ENCODE measurements around the gene ZBTB43. TPM values are rescaled to one million over a fixed set of nuclear protein-coding genes. Genes with fewer than 3 reads are reported as not detected.
"Not testable (repeated sequence)": the region's sequence is repeated elsewhere in the genome, so short reads cannot be mapped to it uniquely, and the experiment has no call there.

Gene ZBTB43
- total and polyA plus RNA-seq, 2 of the 4 experiments (the other 2 are of a cell fraction): 4.5 to 15.1 TPM

DNA sequence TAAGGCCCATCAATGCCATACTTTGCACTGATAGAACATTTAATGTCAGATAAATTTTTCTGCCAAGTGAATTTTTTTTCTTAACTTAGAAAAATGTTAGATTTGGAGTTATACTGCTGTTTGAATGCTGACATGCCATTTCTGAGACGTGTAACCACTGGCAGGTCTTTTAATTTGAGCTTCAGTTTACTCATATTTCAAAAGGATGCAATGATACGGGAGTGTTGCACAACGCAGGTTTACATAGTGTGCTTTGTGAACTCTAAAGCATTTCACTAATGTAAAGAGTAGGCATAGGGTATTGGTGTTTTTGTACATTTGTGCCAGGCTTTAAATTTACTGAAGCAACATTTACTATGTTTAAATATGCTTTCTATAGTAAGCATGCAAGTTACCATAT lies 4.2 kb downstream of the ZBTB43 start:
- H3K27me3 ChIP-seq (ENCODE audit: control insufficient read depth, insufficient read depth, low read length): no peaks in the 10 kb centered on the region
- peak overlapping the region; percentile 86 for H2BK5ac ChIP-seq (ENCODE audit: low read depth, low read length, poor library complexity, severe bottlenecking)
- TF ChIP-seq MAFK (IDR thresholded peaks at IDR 0.05; ENCODE audit: low read depth, low read length): peak; percentile 45; the same call in 1 of the 2 replicates
- no peak for TF ChIP-seq MAZ (IDR thresholded peaks at IDR 0.05; ENCODE audit: borderline replicate concordance, low read depth, low read length)
- TF ChIP-seq RCOR1 (IDR thresholded peaks at IDR 0.05; ENCODE audit: insufficient replicate concordance, low read length): no peak
- TF ChIP-seq CEBPB (IDR thresholded peaks at IDR 0.05; ENCODE audit: low read depth, low read length): peak; percentile 97
- no peak for TF ChIP-seq SMC3 (IDR thresholded peaks at IDR 0.05; ENCODE audit: low read depth, low read length)
- H3K14ac ChIP-seq (replicated peaks; ENCODE audit: low read depth, low read length): no peak overlapping the region
- no peak overlapping the region for H3K9ac ChIP-seq (ENCODE audit: low read depth, low read length)
- no peak overlapping the region for H3K23ac ChIP-seq (ENCODE audit: low read depth, low read length)
- H2BK20ac ChIP-seq (ENCODE audit: low read depth, low read length): no peak overlapping the region
- BruUV-seq (replicated peaks): no TSS peak
- peak overlapping the region; percentile 43; the same call in 1 of the 2 replicates for H3K4me2 ChIP-seq (ENCODE audit: low read depth, low read length)
- ChIA-PET POLR2A (ENCODE audit: unreplicated experiment) (no interaction called here), CTCF (interaction anchor here (1.1 to 1.4 kb wide), 2 partner anchors 8 to 16 kb away, joined by 3 to 4 read pairs; no protein-coding TSS in a partner anchor)
- H3K9me3 ChIP-seq (ENCODE audit: control insufficient read depth, insufficient read depth, low read length): no peaks in the 10 kb centered on the region
- H3K56ac ChIP-seq (ENCODE audit: extremely low read depth, insufficient read depth, low read length): no peak overlapping the region
- H3K4me3 ChIP-seq (ENCODE audit: insufficient read depth, low read depth, low read length): no peak overlapping the region
- no peak overlapping the region for H2BK15ac ChIP-seq (ENCODE audit: low read depth, low read length)
- dilution Hi-C loops (cut with HindIII; ENCODE audit: low sequenced_read_pairs, unreplicated experiment) (no loop called here), intact Hi-C loops (cut with micrococcal nuclease) (no loop called here), in situ Hi-C loops (cut with MboI; ENCODE audit: low sequenced_read_pairs) (no loop called here)
- 0 out of 4 replicates have a peak overlapping the region, but pooled peaks of 1 of the 2 experiments have one; percentile 34 for H4K8ac ChIP-seq (ENCODE audit: low read depth in 2 of 2, low read length in 2 of 2)
- H2BK120ac ChIP-seq (ENCODE audit: low read depth, low read length): no peak overlapping the region
- peaks cover 18 to 45% of the 10 kb centered on the region in 2 experiments for H3K79me1 ChIP-seq (ENCODE audit: low read depth in 1 of 2, low read length in 2 of 2)
- ATAC-seq (ENCODE audit: low read depth): peak; percentile 3; the same call in 1 of the 2 replicates
- H4K20me1 ChIP-seq (ENCODE audit: insufficient read depth, low read length): peaks cover 23% of the 10 kb centered on the region; the same call in 1 of the 2 replicates
- H3K18ac ChIP-seq (ENCODE audit: low read depth, low read length): no peak overlapping the region
- H3K36me3 ChIP-seq (ENCODE audit: control insufficient read depth, insufficient read depth, low read length): peaks cover 13% of the 10 kb centered on the region
- 57% methylated on average over 1 of the region's 3 CpGs; no CpG with 5 or more reads in 1 of the 2 experiments for WGBS, 2 experiments (ENCODE audit: extremely low coverage in 2 of 2, insufficient read length in 1 of 2)
- DNase-seq: peak; percentile 79
- no peak overlapping the region for H3K27ac ChIP-seq (ENCODE audit: insufficient read depth, low read length)
- no peak overlapping the region for H4K91ac ChIP-seq (ENCODE audit: insufficient read depth, low read depth, low read length)
- peaks cover 3% of the 10 kb centered on the region; the same call in 1 of the 2 replicates for H3K9me1 ChIP-seq (ENCODE audit: insufficient read depth, low read length)
- no peak overlapping the region for H2AK9ac ChIP-seq (replicated peaks; ENCODE audit: low read depth, low read length, poor library complexity)
- H3K4me1 ChIP-seq (ENCODE audit: control insufficient read depth, insufficient read depth, low read length): peaks cover 4% of the 10 kb centered on the region
- H4K5ac ChIP-seq (ENCODE audit: low read depth, low read length): no peak overlapping the region
- no peak overlapping the region for H2AK5ac ChIP-seq (ENCODE audit: low read depth, low read length)
- H2AFZ ChIP-seq (replicated peaks; ENCODE audit: low read length, poor library complexity): no peak overlapping the region
- no peak overlapping the region for H3K4ac ChIP-seq (ENCODE audit: low read depth, low read length)

DNA sequence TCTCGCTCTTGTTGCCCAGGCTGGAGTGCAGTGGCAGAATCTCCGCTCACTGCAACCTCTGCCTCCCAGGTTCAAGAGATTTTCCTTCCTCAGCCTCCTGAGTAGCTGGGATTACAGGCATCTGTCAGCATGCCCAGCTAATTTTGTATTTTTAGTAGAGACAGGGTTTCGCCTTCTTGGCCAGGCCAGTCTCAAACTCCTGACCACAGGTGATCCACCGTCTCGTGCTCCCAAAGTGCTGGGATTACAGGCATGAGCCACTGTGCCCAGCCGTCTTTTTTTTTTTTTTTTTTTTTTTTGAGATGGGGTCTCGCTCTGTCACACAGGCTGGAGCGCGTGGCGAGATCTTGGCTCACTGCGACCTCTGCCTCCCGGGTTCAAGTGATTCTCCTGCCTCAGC lies 5.4 kb downstream of the ZBTB43 start:
- CTCF ChIA-PET: interaction anchor here (0.6 kb wide), 1 partner anchor 14 kb away, joined by 3 read pairs; no protein-coding TSS in a partner anchor
- BruUV-seq (replicated peaks): not testable (repeated sequence)

More for the DNA sequence above, 5.4 kb downstream of the ZBTB43 start:
- H4K91ac ChIP-seq (ENCODE audit: insufficient read depth, low read depth, low read length); H3K56ac ChIP-seq (ENCODE audit: extremely low read depth, insufficient read depth, low read length); H2BK120ac ChIP-seq (ENCODE audit: low read depth, low read length); in situ Hi-C loops (cut with MboI; ENCODE audit: low sequenced_read_pairs); H3K14ac ChIP-seq (replicated peaks; ENCODE audit: low read depth, low read length); H2BK20ac ChIP-seq (ENCODE audit: low read depth, low read length); H3K9me1 ChIP-seq (ENCODE audit: insufficient read depth, low read length); H2AK9ac ChIP-seq (replicated peaks; ENCODE audit: low read depth, low read length, poor library complexity); intact Hi-C loops (cut with micrococcal nuclease); H3K27ac ChIP-seq (ENCODE audit: insufficient read depth, low read length); H4K8ac ChIP-seq (ENCODE audit: low read depth in 2 of 2, low read length in 2 of 2); H3K18ac ChIP-seq (ENCODE audit: low read depth, low read length); H3K4ac ChIP-seq (ENCODE audit: low read depth, low read length); H4K5ac ChIP-seq (ENCODE audit: low read depth, low read length); H3K23ac ChIP-seq (ENCODE audit: low read depth, low read length); H3K9me3 ChIP-seq (ENCODE audit: control insufficient read depth, insufficient read depth, low read length); dilution Hi-C loops (cut with HindIII; ENCODE audit: low sequenced_read_pairs, unreplicated experiment); H2AFZ ChIP-seq (replicated peaks; ENCODE audit: low read length, poor library complexity); H2BK15ac ChIP-seq (ENCODE audit: low read depth, low read length); H3K9ac ChIP-seq (ENCODE audit: low read depth, low read length); H3K4me1 ChIP-seq (ENCODE audit: control insufficient read depth, insufficient read depth, low read length); ATAC-seq (ENCODE audit: low read depth); H3K4me2 ChIP-seq (ENCODE audit: low read depth, low read length); H3K4me3 ChIP-seq (ENCODE audit: insufficient read depth, low read depth, low read length); H2BK5ac ChIP-seq (ENCODE audit: low read depth, low read length, poor library complexity, severe bottlenecking); H3K27me3 ChIP-seq (ENCODE audit: control insufficient read depth, insufficient read depth, low read length); DNase-seq; POLR2A ChIA-PET (ENCODE audit: unreplicated experiment); H2AK5ac ChIP-seq (ENCODE audit: low read depth, low read length): not testable (repeated sequence)
- Histone ChIP-seq H4K20me1 (ENCODE audit: insufficient read depth, low read length) (peaks cover 23% of the 10 kb centered on the region; the same call in 1 of the 2 replicates), H3K36me3 (ENCODE audit: control insufficient read depth, insufficient read depth, low read length) (peaks cover 13% of the 10 kb centered on the region), H3K79me1 (ENCODE audit: low read depth in 1 of 2, low read length in 2 of 2) (peaks cover 21 to 46% of the 10 kb centered on the region in 2 experiments)
- WGBS, 2 experiments (ENCODE audit: extremely low coverage in 2 of 2, insufficient read length in 1 of 2): 94% methylated on average over 6 of the region's 12 CpGs; no CpG with 5 or more reads in 1 of the 2 experiments

All from IMR-90 (cell line).